Endothelial cell of umbilical vein (primary cell): ENCODE measurements around the gene ORC6. TPM values are rescaled to one million over a fixed set of nuclear protein-coding genes. Genes with fewer than 3 reads are reported as not detected.

Source experiments
- BruUV-seq: library from RNA; stranded (reverse); fragments of 400-500 nt; replicated peaks from 2 replicates; lab custom pipeline; 2021; lab: Mats Ljungman, UMichigan
- CTCF ChIA-PET: fragments of 300-600, 350-600 bp; sonication (Branson Sonifier 250); formaldehyde crosslinking; loops from one replicate; lab custom pipeline; 2021; ENCODE audit warnings: antibody characterized with exemption, inconsistent platforms; lab: Charles Lee
- POLR2A ChIA-PET: fragments of 300-600, 350-600 bp; sonication (Branson Sonifier 250); formaldehyde crosslinking; loops from one replicate; lab custom pipeline; 2021; ENCODE audit warnings: antibody characterized with exemption, inconsistent platforms; lab: Charles Lee
- DNase-seq: peaks from one replicate; pipeline ENCODE4 v3.0.0-alpha.2; 2011; ENCODE audit warnings: low read depth, low spot score
- FAIRE-seq: peaks from 2 replicates; lab custom pipeline; 2011; peaks lifted over from hg19 to GRCh38; lab: Jason Lieb, UNC
- H2AFZ ChIP-seq: 2 replicates; pipeline ENCODE4 v1.6.0; 2012; ENCODE audit warnings: low read depth, low read length, control low read depth, inconsistent platforms
- H3K27ac ChIP-seq: 2 replicates; pipeline ENCODE4 v1.5.1; 2011; ENCODE audit warnings: low read depth, mild to moderate bottlenecking, control low read depth, low read length, moderate library complexity; ENCODE audit not compliant: insufficient read depth
- H3K27me3 ChIP-seq, 2 experiments: 2 replicates each; pipeline versions ENCODE4 v1.6.0 to v1.6.1; 2011; ENCODE audit warnings: low read length in 2 of 2, mixed read lengths in 1 of 2; ENCODE audit not compliant: control insufficient read depth in 2 of 2, insufficient read depth in 2 of 2
- H3K36me3 ChIP-seq, 2 experiments: 2 replicates in 1 of 2; 3 replicates in 1 of 2; pipeline ENCODE4 v1.5.1; 2011; ENCODE audit warnings: low read length in 2 of 2, mild to moderate bottlenecking in 1 of 2, moderate library complexity in 1 of 2; ENCODE audit not compliant: control insufficient read depth in 2 of 2, insufficient read depth in 2 of 2; ENCODE audit errors: extremely low read depth in 1 of 2
- H3K4me1 ChIP-seq: 3 replicates; pipeline ENCODE4 v1.5.1; 2011; ENCODE audit warnings: mild to moderate bottlenecking, low read length; ENCODE audit not compliant: control insufficient read depth, insufficient read depth; ENCODE audit errors: extremely low read depth
- H3K4me2 ChIP-seq: 2 replicates; pipeline ENCODE4 v1.6.1; 2011; ENCODE audit warnings: low read length, control low read depth, mixed read lengths; ENCODE audit not compliant: insufficient read depth
- H3K4me3 ChIP-seq, 3 experiments: fragments of 200-600 bp in 1 of 3; sonication (generic), shearing (Covaris generic) in 1 of 3; replicated peaks in 1 of 3; 2 replicates each; pipeline ENCODE4 v1.5.1; 2011 to 2016; ENCODE audit warnings: control low read depth in 3 of 3, low read length in 3 of 3, mild to moderate bottlenecking in 2 of 3, inconsistent platforms in 1 of 3, low read depth in 1 of 3, moderate library complexity in 1 of 3; ENCODE audit not compliant: insufficient read depth in 1 of 3
- H3K79me2 ChIP-seq: 2 replicates; pipeline ENCODE4 v1.6.0; 2012; ENCODE audit warnings: low read length, inconsistent platforms; ENCODE audit not compliant: control insufficient read depth, insufficient read depth
- H3K9ac ChIP-seq: replicated peaks from 2 replicates; pipeline ENCODE3; 2011; ENCODE audit warnings: low read length, control low read depth; ENCODE audit not compliant: insufficient read depth; ENCODE audit errors: extremely low read depth
- H3K9me1 ChIP-seq: replicated peaks from 3 replicates; pipeline ENCODE4 v1.6.0; 2011; ENCODE audit warnings: mild to moderate bottlenecking, low read length; ENCODE audit not compliant: control insufficient read depth, insufficient read depth; ENCODE audit errors: extremely low read depth
- H3K9me3 ChIP-seq: replicated peaks from 2 replicates; pipeline ENCODE4 v1.5.1; 2012; ENCODE audit warnings: low read length, inconsistent platforms; ENCODE audit not compliant: control insufficient read depth, insufficient read depth
- H4K20me1 ChIP-seq: replicated peaks from 2 replicates; pipeline ENCODE3; 2011; ENCODE audit warnings: mild to moderate bottlenecking, low read length; ENCODE audit not compliant: control insufficient read depth, insufficient read depth; ENCODE audit errors: extremely low read depth
- CTCF ChIP-seq, 2 donors: IDR thresholded peaks; 1 replicate in 1 of 2; 2 replicates in 1 of 2; pipeline ENCODE4 v1.5.1; 2011; ENCODE audit warnings: low read length in 2 of 2, mild to moderate bottlenecking in 2 of 2, moderate library complexity in 2 of 2, control low read depth in 1 of 2, inconsistent platforms in 1 of 2, low read depth in 1 of 2; ENCODE audit not compliant: insufficient read depth in 1 of 2; ENCODE audit errors: extremely low read depth in 1 of 2
- EZH2 ChIP-seq: IDR thresholded peaks from 2 replicates; pipeline ENCODE4 v1.6.1; 2012; ENCODE audit warnings: borderline replicate concordance, low read depth, mild to moderate bottlenecking, moderate library complexity, low read length, inconsistent platforms; ENCODE audit not compliant: severe bottlenecking
- FOS ChIP-seq: IDR thresholded peaks from 2 replicates; pipeline ENCODE4 v1.6.1; 2011; ENCODE audit warnings: mild to moderate bottlenecking, low read length, moderate library complexity, borderline replicate concordance; ENCODE audit not compliant: insufficient read depth
- GATA2 ChIP-seq: IDR thresholded peaks from 2 replicates; pipeline ENCODE4 v1.7.0; 2011; ENCODE audit warnings: low read depth, mild to moderate bottlenecking, moderate library complexity, mixed read lengths, low read length; ENCODE audit not compliant: insufficient read length, insufficient read depth
- JUN ChIP-seq: IDR thresholded peaks from 2 replicates; pipeline ENCODE4 v1.6.1; 2011; ENCODE audit warnings: borderline replicate concordance, low read depth; ENCODE audit not compliant: insufficient read length, insufficient read depth
- MAX ChIP-seq: IDR thresholded peaks from 2 replicates; pipeline ENCODE4 v1.6.1; 2011; ENCODE audit not compliant: insufficient read depth, insufficient read length
- MYC ChIP-seq: IDR thresholded peaks from one replicate; pipeline ENCODE4 v1.6.1; 2011; ENCODE audit warnings: mild to moderate bottlenecking, low read depth, low read length
- POLR2A ChIP-seq: IDR thresholded peaks from 2 replicates; pipeline ENCODE4 v1.6.1; 2012; ENCODE audit warnings: low read depth, mild to moderate bottlenecking, control low read depth, low read length
- POLR2AphosphoS5 ChIP-seq: IDR thresholded peaks from 2 replicates; pipeline ENCODE4 v1.6.1; 2012; ENCODE audit warnings: low read depth, mild to moderate bottlenecking, control low read depth, low read length, moderate library complexity; ENCODE audit not compliant: insufficient read depth
- dilution Hi-C: fragments of 300-500 bp; cut with MboI; formaldehyde crosslinking; loops from one replicate; pipeline ENCODE4 v1.15.0; 2019; ENCODE audit warnings: low sequenced_read_pairs; ENCODE audit not compliant: extremely low pct_ligation_motif_present
- intact Hi-C: fragments of 100-400 bp; cut with micrococcal nuclease; formaldehyde crosslinking; loops from one replicate; pipeline ENCODE4 v1.10.0; 2022
- polyA plus RNA-seq, 4 experiments: library from polyadenylated mRNA; depleted of rRNA in 3 of 4; stranded (reverse) in 3 of 4; unstranded in 1 of 4; fragments of >200 nt; gene quantifications; 2 replicates each; pipeline versions ENCODE4 v1.2.1 to v1.2.3, GENCODE V29; 2011 to 2012; ENCODE audit warnings: missing spikeins in 1 of 4
- total RNA-seq: library from RNA; stranded (reverse); gene quantifications from 2 replicates; pipeline ENCODE4 v1.2.3, GENCODE V29; 2021

The ORC6 gene
- total and polyA plus RNA-seq, 2 donors (not counting 3 experiments of a cell fraction or from before 2014, with no cell fraction given), result 15.9 to 31.1 TPM

- Histone ChIP-seq H3K9me3 (no peaks in the 10 kb centered on the region), H3K27me3 (no peaks in the 10 kb centered on the region), H3K4me2 (no peak overlapping the region), H3K79me2 (peaks cover 19% of the 10 kb centered on the region), H3K36me3 (peaks cover 0 to 17% of the 10 kb centered on the region in 2 experiments), H4K20me1 (no peaks in the 10 kb centered on the region), H2AFZ (no peak overlapping the region), H3K4me3 (no peak overlapping the region), H3K27ac (no peak overlapping the region), H3K9ac (no peak overlapping the region), H3K9me1 (no peaks in the 10 kb centered on the region), H3K4me1 (peaks cover 17% of the 10 kb centered on the region)
- no peak for FAIRE-seq
- DNase-seq, result no peak
- CTCF ChIA-PET, result no interaction called here
- no peak for TF ChIP-seq MYC
- TF ChIP-seq GATA2, result no peak
- no peak for TF ChIP-seq CTCF (IDR thresholded peaks at IDR 0.05; ENCODE audit: extremely low read depth in 1 of 2, insufficient read depth in 1 of 2, low read depth in 1 of 2, low read length in 2 of 2)
- no peak for TF ChIP-seq MAX
- TF ChIP-seq FOS, result no peak
- TF ChIP-seq POLR2A, result no peak
- TF ChIP-seq EZH2, result no peak
- no peak for TF ChIP-seq JUN
- no peak for TF ChIP-seq POLR2AphosphoS5
- dilution Hi-C loops, result no loop called here
- no TSS peak for BruUV-seq
- POLR2A ChIA-PET, result no interaction called here
- intact Hi-C loops, result loop anchor here (5.0 kb wide), 2 partner anchors 49 to 109 kb away; no protein-coding TSS in a partner anchor
These were observed 4.1 kb downstream of the ORC6 start for GRCh38 chr16:46693598-46693997.
